Omental fat pad (tissue), 4 donors: ENCODE data around the gene MAGOH. TPM values are rescaled to one million over a fixed set of nuclear protein-coding genes. Genes with fewer than 3 reads are reported as not detected.

Source experiments
- ATAC-seq: fragments of 150-250 bp; one replicate; pipeline ENCODE4 v1.9.1; 2016; ENCODE audit warnings: mild to moderate bottlenecking, moderate library complexity; ENCODE audit not compliant: low FRiP score
- DNase-seq: peaks from one replicate; pipeline ENCODE4 v3.0.0-alpha.2; 2019; ENCODE audit warnings: low spot score
- CTCF ChIP-seq, 3 donors: fragments of 450-650 bp; IDR thresholded peaks; one replicate each; pipeline ENCODE4 v1.5.1; 2016 to 2017; ENCODE audit warnings: antibody characterized with exemption in 3 of 3, mild to moderate bottlenecking in 3 of 3, moderate library complexity in 2 of 3
- total RNA-seq, 4 donors: library from RNA; depleted of rRNA; stranded (reverse); fragments of >200 nt; gene quantifications; one replicate each; pipeline ENCODE4 v1.1.0, GENCODE V29; 2016

The MAGOH gene
- total RNA-seq, 4 donors from 2014 or later = 20.3 to 46.7 (median 26.8) TPM

GRCh38 chr1:53275566-53275965 lies 37.2 kb upstream of the MAGOH start:
- ATAC-seq = no peak
- no peak for DNase-seq
- no peak for TF ChIP-seq CTCF (IDR thresholded peaks at IDR 0.05)

- DNase-seq = no peak
- TF ChIP-seq CTCF (IDR thresholded peaks at IDR 0.05) = no peak
- no peak for ATAC-seq
Measured at GRCh38 chr1:53274541-53275185, 36.3 kb upstream of the MAGOH start.

GRCh38 chr1:53274026-53274425 lies 35.7 kb upstream of the MAGOH start:
- ATAC-seq = no peak
- TF ChIP-seq CTCF (IDR thresholded peaks at IDR 0.05) = no peak
- no peak for DNase-seq

GRCh38 chr1:53273526-53273925 lies 35.2 kb upstream of the MAGOH start:
- DNase-seq (no peak), ATAC-seq (no peak)
- TF ChIP-seq CTCF (IDR thresholded peaks at IDR 0.05) = no peak

- DNase-seq (no peak), ATAC-seq (no peak)
- TF ChIP-seq CTCF (IDR thresholded peaks at IDR 0.05) = no peak
Measured at GRCh38 chr1:53272349-53272748, 34.0 kb upstream of the MAGOH start.

GRCh38 chr1:53271446-53272090 lies 33.2 kb upstream of the MAGOH start:
- no peak for TF ChIP-seq CTCF (IDR thresholded peaks at IDR 0.05)
- no peak for DNase-seq
- no peak for ATAC-seq

GRCh38 chr1:53270873-53271272 lies 32.6 kb upstream of the MAGOH start:
- DNase-seq = no peak
- TF ChIP-seq CTCF (IDR thresholded peaks at IDR 0.05) = no peak
- ATAC-seq = no peak
